Skin epidermis (tissue), 12 donors: Measurements from ENCODE around the gene USP11.

Experiments
- H3K27ac ChIP-seq, 21 experiments: fragments of 200-600 bp; sonication (generic) in 11 of 21; one replicate each; pipeline ENCODE4 v1.5.0; 2020; ENCODE audit warnings: mild to moderate bottlenecking in 3 of 21, inconsistent platforms in 2 of 21, moderate library complexity in 2 of 21
- H3K4me3 ChIP-seq, 7 experiments: fragments of 200-600 bp; sonication (generic) in 2 of 7; one replicate each; pipeline ENCODE4 v1.5.0; 2020; ENCODE audit warnings: inconsistent platforms in 2 of 7, mild to moderate bottlenecking in 2 of 7, moderate library complexity in 1 of 7

USP11 gene

DNA sequence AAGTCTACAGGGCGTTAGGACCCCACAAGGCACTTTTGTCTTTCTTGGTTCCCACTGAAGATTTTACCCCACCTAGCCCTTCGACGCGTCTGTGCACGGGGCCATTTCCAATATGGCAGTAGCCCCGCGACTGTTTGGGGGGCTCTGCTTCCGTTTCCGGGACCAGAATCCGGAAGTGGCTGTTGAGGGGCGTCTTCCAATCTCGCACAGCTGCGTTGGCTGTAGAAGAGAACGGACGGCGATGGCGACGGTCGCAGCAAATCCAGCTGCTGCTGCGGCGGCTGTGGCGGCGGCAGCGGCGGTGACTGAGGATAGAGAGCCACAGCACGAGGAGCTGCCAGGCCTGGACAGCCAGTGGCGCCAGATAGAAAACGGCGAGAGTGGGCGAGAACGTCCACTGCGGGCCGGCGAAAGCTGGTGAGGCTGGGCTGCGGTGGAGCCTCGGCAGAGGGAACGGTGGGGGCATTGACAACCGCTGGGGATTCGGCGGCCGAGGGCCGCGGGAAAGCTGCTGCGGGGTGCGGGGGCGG is at the start of gene USP11:
Gene USP11, plus strand, starts transcription at position 207 of the 530 bp plus-strand sequence. Its CDS starts 35 bp downstream, at position 242.
- Histone ChIP-seq H3K27ac (peak within 1 kb of the TSS; percentile 74 to 97 (median 90)), H3K4me3 (peak within 1 kb of the TSS; percentile 52 to 67 (median 54))

- H3K4me3 ChIP-seq = no peak overlapping the region
- H3K27ac ChIP-seq = no peak overlapping the region
These were observed 48.3 kb upstream of the USP11 start for GRCh38 chrX:47184486-47184885.

- no peak overlapping the region for H3K4me3 ChIP-seq
- H3K27ac ChIP-seq = no peak overlapping the region
These were observed 47.6 kb upstream of the USP11 start for GRCh38 chrX:47185241-47185640.

GRCh38 chrX:47186096-47186740 is 46.6 kb upstream of the USP11 start:
- Histone ChIP-seq H3K27ac (no peak overlapping the region), H3K4me3 (no peak overlapping the region)

- Histone ChIP-seq H3K4me3 (no peak overlapping the region), H3K27ac (no peak overlapping the region)
These were observed 45.6 kb upstream of the USP11 start for GRCh38 chrX:47187106-47187677.

DNA sequence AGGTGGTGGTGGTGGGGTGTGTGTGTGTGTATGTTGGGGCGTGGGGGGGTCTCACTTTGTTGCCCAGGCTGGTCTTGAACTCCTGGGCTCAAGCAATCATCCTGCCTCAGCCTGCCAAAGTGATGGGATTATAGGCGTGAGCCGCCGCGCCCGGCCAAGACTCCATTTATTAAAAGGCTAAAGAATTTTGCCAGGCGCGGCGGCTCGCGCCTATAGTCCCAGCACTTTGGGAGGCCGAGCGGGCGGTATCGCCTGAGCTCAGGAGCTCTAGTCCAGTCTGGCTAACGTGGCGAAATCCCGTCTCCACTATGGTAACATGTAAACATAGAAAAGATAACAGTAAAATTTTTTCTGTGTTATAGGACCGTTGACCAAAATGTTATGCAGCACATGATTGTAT is 42.9 kb upstream of the USP11 start:
- H3K4me3 ChIP-seq = no peak overlapping the region
- no peak overlapping the region for H3K27ac ChIP-seq

DNA sequence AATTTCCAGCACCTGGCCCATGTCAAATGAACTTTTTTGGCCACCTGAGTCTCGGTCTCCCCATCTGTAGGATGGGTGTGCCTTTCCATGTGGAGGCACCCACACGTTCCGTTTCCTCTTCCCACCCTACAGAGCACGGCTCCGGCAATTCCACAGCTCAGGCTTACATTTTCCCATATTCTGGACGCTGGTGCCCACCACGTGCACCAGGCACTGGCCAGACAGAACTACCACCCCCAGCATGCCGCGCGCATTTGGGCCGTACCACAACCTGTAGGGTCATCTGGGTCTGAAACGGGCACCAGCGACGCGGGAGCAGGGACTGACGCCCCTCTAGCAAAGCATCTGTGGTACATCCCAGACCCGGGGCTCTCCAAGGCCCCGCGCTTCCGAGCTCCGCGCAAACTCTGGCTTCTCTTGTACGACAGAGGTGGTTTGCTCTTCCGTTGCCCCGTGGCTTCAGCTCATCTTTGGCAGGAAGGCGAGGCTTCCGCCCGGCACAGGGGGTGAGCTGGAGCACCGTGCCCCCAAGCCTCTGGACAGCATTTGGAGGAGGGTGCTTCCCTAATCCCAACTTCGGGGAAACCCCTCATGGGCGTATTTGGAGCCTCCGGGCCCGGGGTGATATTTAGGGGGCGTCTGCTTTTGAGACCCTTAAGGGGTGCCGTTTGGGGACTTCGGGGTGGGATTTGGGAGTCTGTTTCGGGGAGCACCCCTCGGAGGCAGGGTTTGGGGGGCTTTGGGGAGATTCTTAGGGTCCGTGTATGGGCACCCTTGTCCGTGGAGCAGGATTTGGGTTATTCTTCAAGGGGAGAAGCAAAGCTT is 42.2 kb upstream of the USP11 start:
- Histone ChIP-seq H3K27ac (peak overlapping the region; percentile 22 to 88 (median 64)), H3K4me3 (peak overlapping the region; percentile 33 to 59 (median 54))

DNA sequence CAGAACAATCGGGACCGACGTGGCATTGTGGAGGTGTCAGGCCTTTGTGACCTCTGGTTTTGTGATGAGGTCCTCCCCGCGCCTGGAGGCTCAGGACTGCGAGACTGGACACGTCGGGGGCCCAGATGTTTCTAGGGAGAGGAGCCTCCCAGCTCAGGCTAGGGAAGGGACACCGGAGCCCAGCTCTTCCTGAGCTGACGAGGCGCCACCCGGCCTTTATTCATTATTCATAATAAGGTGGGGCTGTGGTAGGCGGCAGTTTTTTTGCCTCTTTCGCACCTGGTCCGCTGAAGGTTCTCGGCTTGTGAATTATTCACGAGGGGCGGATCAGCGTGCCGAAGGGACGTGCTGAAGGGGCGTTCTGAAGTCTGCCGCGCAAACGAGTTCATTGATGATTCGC is 41.5 kb upstream of the USP11 start:
- H3K27ac ChIP-seq = peak overlapping the region in 20 of 21 experiments; percentile 22 to 88 (median 64)
- peak overlapping the region; percentile 33 to 59 (median 54) for H3K4me3 ChIP-seq

- Histone ChIP-seq H3K27ac (peak overlapping the region in 5 of 21 experiments; percentile 45 to 88 (median 84)), H3K4me3 (peak overlapping the region; percentile 33 to 59 (median 54))
These were observed 40.9 kb upstream of the USP11 start for GRCh38 chrX:47191806-47192401.

DNA sequence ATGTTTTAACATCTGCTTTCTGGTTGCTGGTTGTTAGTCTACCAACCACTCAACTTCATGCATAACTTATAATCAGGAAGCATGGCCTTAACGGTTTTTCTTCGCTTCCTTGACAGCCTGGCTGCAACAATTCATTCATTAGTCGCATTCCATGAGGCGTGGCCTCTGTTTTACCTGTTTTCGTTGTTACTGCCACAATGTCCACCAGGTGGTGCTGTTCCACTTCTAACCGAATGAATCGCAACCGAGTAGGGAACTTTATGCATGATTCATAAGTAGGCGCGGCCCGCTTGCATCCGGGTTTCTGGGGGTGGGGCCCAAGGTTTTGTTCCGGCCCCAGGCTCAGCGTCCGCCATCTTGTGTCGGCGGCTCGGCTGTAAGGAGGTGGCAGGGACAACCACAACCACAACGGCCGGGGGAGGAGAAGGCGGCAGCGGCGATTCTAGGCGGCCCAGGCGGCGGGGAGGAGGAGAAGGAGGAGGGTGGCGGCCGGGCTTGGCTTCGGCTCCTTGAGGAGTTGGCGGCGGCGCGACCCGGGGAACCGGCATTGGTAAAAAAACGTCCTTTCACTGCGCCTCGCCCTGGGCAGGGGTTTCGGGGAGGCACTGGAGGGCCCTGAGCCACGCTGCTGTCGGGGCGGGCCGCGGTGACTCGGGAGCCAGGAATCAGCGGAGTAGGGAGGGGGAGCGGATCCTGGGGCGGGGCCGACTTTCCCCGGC is 39.2 kb upstream of the USP11 start, which contains the start of gene UBA1:
Gene UBA1, plus strand, starts transcription at position 355 of the 719 bp plus-strand sequence. CDS start 4,974 bp downstream, outside the sequence.
- Histone ChIP-seq H3K27ac (peak within 1 kb of the TSS; percentile 73 to 99 (median 96)), H3K4me3 (peak within 1 kb of the TSS; percentile 57 to 78 (median 76))

- Histone ChIP-seq H3K27ac (peak overlapping the region; percentile 73 to 99 (median 96)), H3K4me3 (peak overlapping the region; percentile 57 to 78 (median 76))
These were observed 38.5 kb upstream of the USP11 start for GRCh38 chrX:47194194-47194787.

- H3K27ac ChIP-seq = peak overlapping the region in 4 of 21 experiments; percentile 3 to 60 (median 16)
These were observed 36.7 kb upstream of the USP11 start for GRCh38 chrX:47196098-47196497.

GRCh38 chrX:47197526-47197925 is 35.3 kb upstream of the USP11 start:
- H3K4me3 ChIP-seq = no peak overlapping the region
- H3K27ac ChIP-seq = peak overlapping the region in 3 of 21 experiments; percentile 2 to 17 (median 17)

More at GRCh38 chrX:47196098-47196497, 36.7 kb upstream of the USP11 start:
- H3K4me3 ChIP-seq = no peak overlapping the region

DNA sequence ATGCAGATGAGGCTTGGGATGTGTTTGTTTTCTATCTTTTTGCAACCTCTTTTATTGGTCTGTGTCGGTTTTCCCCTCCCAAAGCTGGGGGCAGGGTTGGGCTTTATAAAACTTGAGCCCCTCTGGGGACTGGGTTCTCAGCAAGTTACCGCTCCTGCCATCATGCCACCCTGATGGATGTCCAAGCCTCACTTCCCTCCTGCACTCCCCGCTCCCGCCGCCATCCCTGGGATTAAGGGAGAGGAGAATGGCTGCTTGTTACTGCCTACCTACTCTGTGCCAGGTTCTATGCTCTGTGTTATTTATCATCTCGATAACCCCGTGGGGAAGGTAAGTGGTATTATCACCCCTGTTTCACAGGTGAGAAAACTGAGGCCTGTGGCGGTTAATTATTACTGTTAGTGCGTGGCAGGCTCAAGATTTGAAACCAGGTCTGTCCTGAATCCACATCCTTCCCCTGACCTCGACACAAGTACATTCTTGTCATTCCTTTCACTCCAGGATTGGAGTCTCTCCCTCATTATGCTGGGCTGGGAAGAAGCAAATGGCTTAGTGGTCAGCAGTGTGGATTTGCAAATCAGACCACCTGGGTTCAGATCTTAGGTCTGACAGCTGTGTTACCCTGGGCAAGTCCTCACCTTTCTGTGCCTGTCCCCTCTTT is 34.7 kb upstream of the USP11 start:
- H3K4me3 ChIP-seq = no peak overlapping the region
- peak overlapping the region in 2 of 21 experiments; percentile 3 to 24 for H3K27ac ChIP-seq

DNA sequence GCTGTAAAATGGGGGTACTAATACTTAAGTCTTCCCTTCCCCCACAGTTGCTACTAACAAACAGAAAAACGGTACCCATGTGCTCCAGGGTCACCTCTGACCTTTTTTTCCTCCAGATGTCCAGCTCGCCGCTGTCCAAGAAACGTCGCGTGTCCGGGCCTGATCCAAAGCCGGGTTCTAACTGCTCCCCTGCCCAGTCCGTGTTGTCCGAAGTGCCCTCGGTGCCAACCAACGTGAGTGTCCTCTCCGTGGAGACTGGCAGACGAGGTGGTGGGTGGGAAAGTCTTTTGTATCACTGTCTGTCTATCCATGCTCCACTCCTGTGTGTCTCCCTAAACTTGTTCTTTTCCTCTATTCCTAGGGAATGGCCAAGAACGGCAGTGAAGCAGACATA is 34.1 kb upstream of the USP11 start:
- Histone ChIP-seq H3K4me3 (no peak overlapping the region), H3K27ac (peak overlapping the region in 2 of 21 experiments; percentile 3 to 24)

DNA sequence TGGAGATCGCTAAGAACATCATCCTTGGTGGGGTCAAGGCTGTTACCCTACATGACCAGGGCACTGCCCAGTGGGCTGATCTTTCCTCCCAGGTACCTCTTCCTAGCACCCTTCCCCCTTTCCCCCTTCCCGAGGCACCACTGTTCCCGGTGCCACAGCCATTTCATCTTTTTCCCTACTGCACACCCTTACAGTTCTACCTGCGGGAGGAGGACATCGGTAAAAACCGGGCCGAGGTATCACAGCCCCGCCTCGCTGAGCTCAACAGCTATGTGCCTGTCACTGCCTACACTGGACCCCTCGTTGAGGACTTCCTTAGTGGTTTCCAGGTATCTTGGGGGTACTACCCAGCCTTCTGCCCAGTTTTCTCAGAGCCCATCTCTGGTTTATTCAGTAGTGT is 33.5 kb upstream of the USP11 start:
- Histone ChIP-seq H3K27ac (peak overlapping the region in 1 of 21 experiments; percentile 63), H3K4me3 (no peak overlapping the region)

DNA sequence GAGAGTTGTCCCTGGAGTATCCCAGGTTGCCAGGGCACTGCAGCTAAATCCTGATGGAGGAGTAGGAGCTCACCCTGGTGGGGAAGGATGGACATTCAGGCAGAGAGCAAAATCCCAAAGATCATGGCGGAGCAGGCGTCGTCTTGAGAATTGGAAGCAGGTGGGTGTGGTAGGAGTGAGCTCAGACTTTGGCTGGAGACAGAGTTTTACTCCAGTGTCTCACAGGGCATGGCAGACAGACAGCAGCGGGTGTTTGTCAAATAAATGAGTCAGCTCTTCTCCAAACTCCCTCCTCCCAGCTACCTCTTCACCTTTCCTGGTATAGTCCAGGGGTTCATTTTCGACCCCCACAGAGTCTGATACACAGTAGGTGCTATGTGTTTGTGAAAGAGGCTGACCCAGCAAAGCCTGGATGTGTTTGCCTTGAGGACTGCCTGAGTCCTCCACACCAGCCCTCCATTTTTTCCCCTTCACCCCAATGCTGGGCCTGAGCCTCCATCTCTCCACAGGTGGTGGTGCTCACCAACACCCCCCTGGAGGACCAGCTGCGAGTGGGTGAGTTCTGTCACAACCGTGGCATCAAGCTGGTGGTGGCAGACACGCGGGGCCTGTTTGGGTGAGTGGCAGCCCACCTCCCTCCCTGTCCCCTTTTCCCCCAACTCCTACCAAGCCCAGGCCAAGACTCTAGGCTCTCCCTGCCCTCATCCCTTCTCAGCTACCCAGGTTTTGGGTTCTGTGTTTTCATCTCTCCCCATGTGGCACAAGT is 32.2 kb upstream of the USP11 start:
- H3K27ac ChIP-seq = peak overlapping the region in 11 of 21 experiments; percentile 13 to 86 (median 78)
- no peak overlapping the region for H3K4me3 ChIP-seq
